Loucy (cell line): ENCODE measurements around the gene SMG9.
"Not testable (repeated sequence)": the region's sequence is repeated elsewhere in the genome, so short reads cannot be mapped to it uniquely, and the experiment has no call there.

Source experiments
- H2AFZ ChIP-seq: fragments of 200-600 bp; sonication (generic); 2 replicates; pipeline ENCODE4 v1.6.0; 2016; ENCODE audit warnings: antibody characterized with exemption, mild to moderate bottlenecking, low read length, moderate library complexity
- H3F3A ChIP-seq: fragments of 200-600 bp; 2 replicates; pipeline ENCODE4 v1.6.0; 2016; ENCODE audit warnings: antibody characterized with exemption, low read depth, mild to moderate bottlenecking
- H3K27me3 ChIP-seq: fragments of 200-600 bp; sonication (generic); 2 replicates; pipeline ENCODE4 v1.6.1; 2014; ENCODE audit warnings: low read length, mild to moderate bottlenecking; ENCODE audit not compliant: insufficient read depth, poor library complexity, severe bottlenecking
- H3K36me3 ChIP-seq: fragments of 200-600 bp; sonication (generic); 2 replicates; pipeline ENCODE4 v1.6.1; 2016; ENCODE audit warnings: low read length; ENCODE audit not compliant: insufficient read depth
- H3K4me1 ChIP-seq: fragments of 200-600 bp; sonication (generic); 2 replicates; pipeline ENCODE4 v1.5.1; 2014; ENCODE audit warnings: low read length, mild to moderate bottlenecking; ENCODE audit not compliant: insufficient read depth, poor library complexity, severe bottlenecking
- H3K4me2 ChIP-seq: fragments of 200-600 bp; sonication (generic); 2 replicates; pipeline ENCODE4 v1.6.0; 2014; ENCODE audit warnings: antibody characterized with exemption, low read length, low read depth, mild to moderate bottlenecking; ENCODE audit not compliant: poor library complexity, severe bottlenecking
- H3K4me3 ChIP-seq: fragments of 200-600 bp; sonication (generic); 2 replicates; pipeline ENCODE4 v1.5.1; 2014; ENCODE audit warnings: low read length, mild to moderate bottlenecking, mixed read lengths; ENCODE audit not compliant: poor library complexity, severe bottlenecking
- H3K79me2 ChIP-seq: fragments of 200-600 bp; sonication (generic); 2 replicates; pipeline ENCODE4 v1.6.1; 2014; ENCODE audit warnings: low read length; ENCODE audit not compliant: insufficient read depth
- H3K9ac ChIP-seq: fragments of 200-600 bp; sonication (generic); 2 replicates; pipeline ENCODE4 v1.6.0; 2014; ENCODE audit warnings: mild to moderate bottlenecking, low read depth, low read length, moderate library complexity; ENCODE audit not compliant: poor library complexity, severe bottlenecking
- H3K9me2 ChIP-seq: fragments of 200-600 bp; sonication (generic); replicated peaks from 2 replicates; pipeline ENCODE4 v1.6.1; 2016; ENCODE audit warnings: low read depth, low read length, mixed read lengths
- H3K9me3 ChIP-seq: fragments of 200-600 bp; sonication (generic); 2 replicates; pipeline ENCODE4 v1.6.1; 2014; ENCODE audit warnings: mild to moderate bottlenecking, antibody characterized with exemption, low read length, low read depth; ENCODE audit not compliant: insufficient read depth
- H4K20me1 ChIP-seq: fragments of 200-600 bp; sonication (generic); 2 replicates; pipeline ENCODE4 v1.6.0; 2014; ENCODE audit warnings: antibody characterized with exemption, low read length, mild to moderate bottlenecking; ENCODE audit not compliant: insufficient read depth, poor library complexity, severe bottlenecking
- EZH2phosphoT487 ChIP-seq: fragments of 200-600 bp; IDR thresholded peaks from 2 replicates; pipeline ENCODE4 v1.6.1; 2018; ENCODE audit warnings: antibody characterized with exemption, mild to moderate bottlenecking, moderate library complexity, borderline replicate concordance
- TF ChIP-seq, protein P1 (sequence below): fragments of 200-600 bp; sonication (generic); conservative IDR thresholded peaks from 2 replicates; pipeline ENCODE4 v1.5.1; 2014; ENCODE audit warnings: mild to moderate bottlenecking, antibody characterized with exemption, low read length

The SMG9 gene

DNA sequence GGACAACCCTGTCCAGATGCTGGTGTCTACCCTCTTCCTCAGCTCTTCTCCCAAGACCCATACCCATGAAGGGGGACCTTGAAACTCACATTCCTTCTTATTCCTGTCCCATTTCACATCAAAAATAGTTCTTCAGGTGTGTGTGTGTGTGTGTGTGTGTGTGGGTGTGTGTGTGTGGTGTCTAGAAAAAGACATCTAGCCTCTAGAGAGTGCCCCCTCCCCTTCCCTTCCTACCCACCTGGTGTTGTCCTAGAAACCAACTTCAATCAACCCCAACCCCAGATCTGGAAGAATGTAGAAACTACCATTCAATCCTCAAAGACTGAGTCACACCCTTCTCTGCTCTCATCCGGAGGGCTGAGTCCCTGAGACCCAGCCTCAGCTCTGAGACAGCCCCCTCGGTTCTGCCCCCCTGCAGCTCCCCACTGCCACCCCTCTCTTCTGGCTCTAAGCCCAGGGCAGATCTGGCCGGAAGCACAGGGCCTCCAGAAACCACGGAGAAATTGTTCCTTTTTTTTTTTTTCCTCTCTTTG is 22.5 kb upstream of the SMG9 start:
- no peaks in the 10 kb centered on the region for H3F3A ChIP-seq
- H3K4me3 ChIP-seq = peak overlapping the region; percentile 69
- H3K4me2 ChIP-seq = peak overlapping the region; percentile 71
- no peaks in the 10 kb centered on the region for H4K20me1 ChIP-seq
- peaks cover 56% of the 10 kb centered on the region for H3K4me1 ChIP-seq
- peaks cover 47% of the 10 kb centered on the region; the same call in 1 of the 2 replicates for H3K79me2 ChIP-seq
- TF ChIP-seq EZH2phosphoT487 = no peak
- TF ChIP-seq, protein P1, sequence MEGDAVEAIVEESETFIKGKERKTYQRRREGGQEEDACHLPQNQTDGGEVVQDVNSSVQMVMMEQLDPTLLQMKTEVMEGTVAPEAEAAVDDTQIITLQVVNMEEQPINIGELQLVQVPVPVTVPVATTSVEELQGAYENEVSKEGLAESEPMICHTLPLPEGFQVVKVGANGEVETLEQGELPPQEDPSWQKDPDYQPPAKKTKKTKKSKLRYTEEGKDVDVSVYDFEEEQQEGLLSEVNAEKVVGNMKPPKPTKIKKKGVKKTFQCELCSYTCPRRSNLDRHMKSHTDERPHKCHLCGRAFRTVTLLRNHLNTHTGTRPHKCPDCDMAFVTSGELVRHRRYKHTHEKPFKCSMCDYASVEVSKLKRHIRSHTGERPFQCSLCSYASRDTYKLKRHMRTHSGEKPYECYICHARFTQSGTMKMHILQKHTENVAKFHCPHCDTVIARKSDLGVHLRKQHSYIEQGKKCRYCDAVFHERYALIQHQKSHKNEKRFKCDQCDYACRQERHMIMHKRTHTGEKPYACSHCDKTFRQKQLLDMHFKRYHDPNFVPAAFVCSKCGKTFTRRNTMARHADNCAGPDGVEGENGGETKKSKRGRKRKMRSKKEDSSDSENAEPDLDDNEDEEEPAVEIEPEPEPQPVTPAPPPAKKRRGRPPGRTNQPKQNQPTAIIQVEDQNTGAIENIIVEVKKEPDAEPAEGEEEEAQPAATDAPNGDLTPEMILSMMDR = no peak
- no peaks in the 10 kb centered on the region for H3K27me3 ChIP-seq
- H3K9me3 ChIP-seq = no peaks in the 10 kb centered on the region
- peak overlapping the region; percentile 80 for H3K9ac ChIP-seq
- no peaks in the 10 kb centered on the region for H3K9me2 ChIP-seq
- H2AFZ ChIP-seq = peak overlapping the region; percentile 44
- peaks cover 3% of the 10 kb centered on the region; the same call in 1 of the 2 replicates for H3K36me3 ChIP-seq

DNA sequence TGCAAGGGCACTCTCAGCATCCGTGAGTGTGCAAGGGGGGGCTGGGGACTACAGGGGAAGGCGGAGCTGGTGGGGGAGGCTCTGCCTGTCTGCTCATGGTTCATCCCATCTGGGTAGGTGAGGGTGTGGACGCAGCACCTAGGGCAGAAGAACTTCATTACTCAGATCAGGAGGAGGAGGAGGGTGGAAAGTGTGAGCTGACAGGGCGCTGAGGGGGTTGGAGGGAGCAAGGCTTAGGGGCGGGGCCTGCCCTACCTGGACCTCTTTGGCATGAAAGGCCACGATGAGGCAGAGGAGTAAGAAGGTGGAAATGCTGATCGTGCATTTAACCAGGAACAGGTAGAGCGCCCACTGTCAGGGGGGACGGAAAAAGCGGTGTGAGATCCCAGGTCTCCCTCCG is 21.5 kb upstream of the SMG9 start:
- Histone ChIP-seq H3K4me2 (peak overlapping the region; percentile 71), H3K36me3 (peaks cover 5% of the 10 kb centered on the region; the same call in 1 of the 2 replicates), H3K9ac (peak overlapping the region; percentile 80), H3K79me2 (peaks cover 47% of the 10 kb centered on the region; the same call in 1 of the 2 replicates), H3K4me1 (peaks cover 53% of the 10 kb centered on the region), H3F3A (no peaks in the 10 kb centered on the region), H3K9me2 (no peaks in the 10 kb centered on the region), H4K20me1 (no peaks in the 10 kb centered on the region), H3K9me3 (no peaks in the 10 kb centered on the region), H2AFZ (no peak overlapping the region), H3K27me3 (no peaks in the 10 kb centered on the region), H3K4me3 (peak overlapping the region; percentile 69)
- TF ChIP-seq EZH2phosphoT487 = no peak
- TF ChIP-seq, protein P1 = no peak

DNA sequence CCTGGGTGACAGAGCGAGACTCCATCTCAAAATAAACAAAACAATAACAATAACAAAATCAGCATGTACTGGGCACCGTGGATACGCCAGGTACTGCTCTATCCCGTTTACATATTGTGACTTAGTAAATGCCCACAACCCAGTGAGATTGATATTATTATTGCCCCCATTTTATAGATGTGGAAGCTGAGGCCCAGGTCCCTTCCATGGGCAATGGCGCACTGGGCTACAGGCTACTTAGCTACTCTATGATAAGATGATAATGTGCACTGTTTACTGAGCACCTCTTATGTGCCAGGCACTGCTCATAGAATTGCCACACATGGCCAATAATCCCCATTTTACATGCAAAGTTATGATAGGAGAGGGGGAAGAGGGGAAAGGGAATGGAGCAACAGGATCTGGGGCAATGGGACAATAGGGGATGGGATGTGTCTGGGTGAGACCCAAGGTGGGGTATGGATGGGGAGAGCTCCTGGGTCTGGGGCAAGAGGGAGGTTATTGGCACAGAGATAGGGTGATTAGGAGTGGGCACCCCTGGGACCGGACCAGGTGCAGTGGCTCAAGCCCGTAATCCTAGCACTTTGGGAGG is 20.6 kb upstream of the SMG9 start:
- H3K36me3 ChIP-seq = peaks cover 6% of the 10 kb centered on the region; the same call in 1 of the 2 replicates
- H3K9ac ChIP-seq = no peak overlapping the region
- no peak for TF ChIP-seq EZH2phosphoT487
- TF ChIP-seq, protein P1 = no peak
- H3F3A ChIP-seq = no peaks in the 10 kb centered on the region
- peaks cover 44% of the 10 kb centered on the region; the same call in 1 of the 2 replicates for H3K79me2 ChIP-seq
- H3K9me2 ChIP-seq = no peaks in the 10 kb centered on the region
- H3K4me2 ChIP-seq = peak overlapping the region; percentile 22
- H3K4me3 ChIP-seq = no peak overlapping the region
- no peaks in the 10 kb centered on the region for H3K27me3 ChIP-seq
- peaks cover 45% of the 10 kb centered on the region for H3K4me1 ChIP-seq
- no peaks in the 10 kb centered on the region for H4K20me1 ChIP-seq
- H2AFZ ChIP-seq = no peak overlapping the region
- no peaks in the 10 kb centered on the region for H3K9me3 ChIP-seq

DNA sequence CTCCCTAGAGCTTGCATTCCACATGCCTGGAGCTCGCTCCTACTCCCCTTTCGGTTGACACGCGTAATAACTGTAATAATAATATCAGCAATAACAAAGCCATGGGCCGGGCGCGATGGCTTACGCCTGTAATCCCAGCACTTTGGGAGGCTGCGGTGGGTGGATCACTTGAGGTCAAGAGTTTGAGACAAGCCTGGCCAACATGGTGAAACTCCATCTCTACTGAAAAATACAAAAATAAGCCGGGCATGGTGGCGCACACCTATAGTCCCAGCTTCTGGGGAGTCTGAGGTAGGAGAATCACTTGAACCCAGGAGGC is 20.1 kb upstream of the SMG9 start:
- not testable (repeated sequence) for H3K36me3 ChIP-seq, H3K9ac ChIP-seq, H3K9me3 ChIP-seq, H2AFZ ChIP-seq, H3F3A ChIP-seq, H3K27me3 ChIP-seq, H4K20me1 ChIP-seq, H3K4me3 ChIP-seq, H3K4me2 ChIP-seq, H3K9me2 ChIP-seq
- Histone ChIP-seq H3K79me2 (peaks cover 41% of the 10 kb centered on the region; the same call in 1 of the 2 replicates), H3K4me1 (peaks cover 43% of the 10 kb centered on the region)
